ENCODE measurements around the gene C16orf74.

DNA sequence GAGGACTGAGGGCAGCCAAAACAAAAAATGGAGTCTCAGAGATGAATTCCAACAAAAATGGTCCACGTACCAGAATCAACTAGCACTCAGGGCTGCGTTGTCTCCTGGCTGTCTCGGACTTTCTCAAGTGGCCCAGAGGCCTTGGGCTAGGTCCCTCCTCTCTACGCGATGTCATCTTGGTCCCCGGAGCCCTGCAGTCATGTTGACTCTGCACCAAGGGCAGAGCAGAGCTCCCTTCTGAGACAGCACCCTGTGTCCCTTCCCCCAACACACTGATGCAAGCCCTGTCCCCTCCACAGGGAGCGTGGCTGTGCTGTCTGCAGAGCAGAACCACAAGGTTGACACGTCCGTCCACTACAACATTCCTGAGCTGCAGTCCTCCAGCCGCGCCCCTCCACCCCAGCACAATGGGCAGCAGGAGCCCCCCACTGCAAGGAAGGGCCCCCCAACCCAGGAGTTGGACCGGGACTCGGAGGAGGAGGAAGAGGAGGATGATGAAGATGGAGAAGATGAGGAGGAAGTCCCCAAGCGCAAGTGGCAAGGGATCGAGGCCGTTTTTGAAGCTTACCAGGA, 83.0 kb downstream of the C16orf74 start:
- TF ChIP-seq EZH2 (IDR thresholded peaks at IDR 0.05; ENCODE audit: insufficient read depth, poor library complexity, severe bottlenecking), result no peak
- no peak for TF ChIP-seq EZH2phosphoT487 (IDR thresholded peaks at IDR 0.05; ENCODE audit: insufficient read depth, low read depth)

All from GM23248 (cell line).